Sigmoid colon (tissue), 7 donors: ENCODE results near the gene IQGAP1. TPM values are rescaled to one million over a fixed set of nuclear protein-coding genes. Genes with fewer than 3 reads are reported as not detected.
A peak's percentile ranks its signal among the peaks of the same experiment; 100 is the strongest.

Experiments used
- DNase-seq: peaks from one replicate; pipeline ENCODE4 v3.0.0-alpha.2; 2019
- H3K27ac ChIP-seq, 4 donors: fragments of 200-600 bp; sonication (generic); one replicate each; pipeline ENCODE4 v1.5.1; 2016 to 2019; ENCODE audit warnings: mild to moderate bottlenecking in 1 of 4
- H3K27me3 ChIP-seq, 3 donors: fragments of 200-600 bp; sonication (generic); one replicate each; pipeline ENCODE4 v1.5.1; 2019; ENCODE audit warnings: mild to moderate bottlenecking in 1 of 3
- H3K36me3 ChIP-seq, 4 donors: fragments of 200-600 bp; sonication (generic); one replicate each; pipeline ENCODE4 v1.5.1; 2016 to 2019
- H3K4me1 ChIP-seq, 4 donors: fragments of 200-600 bp; sonication (generic); one replicate each; pipeline ENCODE4 v1.5.1; 2017 to 2019
- H3K4me3 ChIP-seq, 4 donors: fragments of 200-600 bp; sonication (generic); one replicate each; pipeline ENCODE4 v1.5.1; 2017 to 2019; ENCODE audit warnings: mild to moderate bottlenecking in 2 of 4, moderate library complexity in 1 of 4
- H3K9me3 ChIP-seq, 4 donors: fragments of 200-600 bp in 3 of 4; sonication (generic) in 3 of 4; one replicate each; pipeline versions ENCODE4 v1.5.1 to v1.6.1; 2013 to 2019
- CTCF ChIP-seq, 4 experiments: fragments of 450-650 bp in 3 of 4; fragments of 200-600 bp in 1 of 4; IDR thresholded peaks; one replicate each; pipeline ENCODE4 v1.5.1; 2016 to 2019; ENCODE audit warnings: antibody characterized with exemption in 4 of 4, mild to moderate bottlenecking in 3 of 4, moderate library complexity in 2 of 4
- EP300 ChIP-seq, 4 donors: sonication (generic); formaldehyde crosslinking; IDR thresholded peaks; one replicate each; pipeline ENCODE4 v1.6.1; 2017; ENCODE audit warnings: antibody characterized with exemption in 4 of 4
- POLR2A ChIP-seq, 2 donors: fragments of 450-650 bp; IDR thresholded peaks; one replicate each; pipeline ENCODE4 v1.6.1; 2016; ENCODE audit warnings: antibody characterized with exemption in 2 of 2, mild to moderate bottlenecking in 2 of 2, moderate library complexity in 2 of 2
- POLR2AphosphoS5 ChIP-seq, 4 donors: sonication (generic); formaldehyde crosslinking; IDR thresholded peaks; one replicate each; pipeline ENCODE4 v1.6.1; 2017; ENCODE audit warnings: antibody characterized with exemption in 4 of 4
- WGBS, 2 donors: extraction: QIAGEN DNeasy Blood & Tissue Kit; methylation state at CpG; one replicate each; pipeline ENCODE4 v1.1.7; 2013; 5-methylcytosine and 5-hydroxymethylcytosine counted together
- intact Hi-C: fragments of 100-400 bp; cut with DNase I; formaldehyde crosslinking; loops from one replicate; pipeline ENCODE4 v1.15.1; 2023
- polyA plus RNA-seq, 3 donors: library from polyadenylated mRNA; stranded (reverse); fragments of 200-250 nt; gene quantifications; one replicate each; pipeline ENCODE4 v1.2.3, GENCODE V29; 2013
- total RNA-seq, 4 donors: library from RNA; depleted of rRNA; stranded (reverse); fragments of >200 nt; gene quantifications; one replicate each; pipeline ENCODE4 v1.1.0, GENCODE V29; 2016
- donor health status: healthy with polysubstance abuse.
- donor health status: Bipolar disorder and iron deficiency.
- donor health status: healthy.

IQGAP1 gene
- total and polyA plus RNA-seq, 7 donors = 96.7 to 283 (median 135) TPM

GRCh38 chr15:90456236-90456635 lies 68.2 kb downstream of the IQGAP1 start:
- WGBS, 2 donors = 97 to 98% methylated on average over 5 of the region's 5 CpGs
- TF ChIP-seq POLR2A (IDR thresholded peaks at IDR 0.05) (no peak), EP300 (IDR thresholded peaks at IDR 0.05) (no peak), POLR2AphosphoS5 (IDR thresholded peaks at IDR 0.05) (no peak), CTCF (IDR thresholded peaks at IDR 0.05) (no peak)
- no peak overlapping the region for H3K27ac ChIP-seq
- DNase-seq = no peak
- H3K4me1 ChIP-seq = peaks cover 0 to 13% (median 11%) of the 10 kb centered on the region in 4 donors
- no peaks in the 10 kb centered on the region for H3K27me3 ChIP-seq
- no peak overlapping the region for H3K4me3 ChIP-seq
- H3K36me3 ChIP-seq = peaks cover 23 to 87% (median 54%) of the 10 kb centered on the region in 4 donors
- H3K9me3 ChIP-seq = no peaks in the 10 kb centered on the region
- intact Hi-C loops = no loop called here

- TF ChIP-seq POLR2AphosphoS5 (IDR thresholded peaks at IDR 0.05) (no peak), POLR2A (IDR thresholded peaks at IDR 0.05) (no peak), CTCF (IDR thresholded peaks at IDR 0.05) (no peak), EP300 (IDR thresholded peaks at IDR 0.05) (no peak)
- Histone ChIP-seq H3K27me3 (no peaks in the 10 kb centered on the region), H3K9me3 (no peaks in the 10 kb centered on the region), H3K36me3 (peaks cover 22 to 70% (median 39%) of the 10 kb centered on the region in 4 donors), H3K4me3 (no peak overlapping the region), H3K4me1 (peaks cover 0 to 16% (median 10%) of the 10 kb centered on the region in 4 donors), H3K27ac (no peak overlapping the region)
- 78 to 84% methylated on average over 4 of the region's 4 CpGs for WGBS, 2 donors
- intact Hi-C loops = no loop called here
- DNase-seq = no peak
These were observed 70.0 kb downstream of the IQGAP1 start for GRCh38 chr15:90458061-90458460.

- no peaks in the 10 kb centered on the region for H3K9me3 ChIP-seq
- peaks cover 11 to 57% (median 26%) of the 10 kb centered on the region in 4 donors for H3K36me3 ChIP-seq
- intact Hi-C loops = no loop called here
- TF ChIP-seq CTCF (IDR thresholded peaks at IDR 0.05) = no peak
- no peak for TF ChIP-seq EP300 (IDR thresholded peaks at IDR 0.05)
- TF ChIP-seq POLR2AphosphoS5 (IDR thresholded peaks at IDR 0.05) = no peak
- TF ChIP-seq POLR2A (IDR thresholded peaks at IDR 0.05) = no peak
- no peak for DNase-seq
- peak overlapping the region in 1 of 4 donors; percentile 35 for H3K27ac ChIP-seq
- H3K4me3 ChIP-seq = no peak overlapping the region
- WGBS, 2 donors = 73 to 87% methylated on average over 4 of the region's 4 CpGs
- peaks cover 0 to 29% (median 17%) of the 10 kb centered on the region in 4 donors for H3K4me1 ChIP-seq
- no peaks in the 10 kb centered on the region for H3K27me3 ChIP-seq
These were observed 71.3 kb downstream of the IQGAP1 start for GRCh38 chr15:90459368-90459767.

GRCh38 chr15:90460142-90460824 lies 72.2 kb downstream of the IQGAP1 start:
- TF ChIP-seq CTCF (IDR thresholded peaks at IDR 0.05) = no peak
- TF ChIP-seq POLR2A (IDR thresholded peaks at IDR 0.05) = no peak
- TF ChIP-seq POLR2AphosphoS5 (IDR thresholded peaks at IDR 0.05) = no peak
- no peak for TF ChIP-seq EP300 (IDR thresholded peaks at IDR 0.05)
- H3K4me3 ChIP-seq = no peak overlapping the region
- peaks cover 0 to 36% (median 26%) of the 10 kb centered on the region in 4 donors for H3K4me1 ChIP-seq
- intact Hi-C loops = no loop called here
- 93 to 95% methylated on average over 6 of the region's 6 CpGs for WGBS, 2 donors
- peaks cover 5 to 48% (median 17%) of the 10 kb centered on the region in 4 donors for H3K36me3 ChIP-seq
- no peak for DNase-seq
- no peaks in the 10 kb centered on the region for H3K27me3 ChIP-seq
- peak overlapping the region in 1 of 4 donors; percentile 35 for H3K27ac ChIP-seq
- no peaks in the 10 kb centered on the region for H3K9me3 ChIP-seq
